CD8-positive, alpha-beta memory T cell (primary cell): ENCODE data around the gene P2RY1. TPM values are rescaled to one million over a fixed set of nuclear protein-coding genes. Genes with fewer than 3 reads are reported as not detected.
A peak's percentile ranks its signal among the peaks of the same experiment; 100 is the strongest.

Source experiments
- CTCF ChIA-PET: fragments of 350-600 bp; sonication (Branson Sonifier 250); formaldehyde crosslinking; loops from one replicate; lab custom pipeline; 2021; ENCODE audit warnings: antibody characterized with exemption; lab: Charles Lee
- POLR2A ChIA-PET: fragments of 350-600 bp; sonication (Branson Sonifier 250); formaldehyde crosslinking; loops from one replicate; lab custom pipeline; 2021; ENCODE audit warnings: antibody characterized with exemption; lab: Charles Lee
- DNase-seq, 5 donors: peaks; one replicate each; pipeline versions ENCODE4 v3.0.0 to v3.0.0-alpha.2; 2020 to 2022; ENCODE audit warnings: mixed read lengths in 1 of 5
- H3K27ac ChIP-seq: one replicate; pipeline ENCODE4 v1.7.0; 2013; ENCODE audit warnings: low read depth, mild to moderate bottlenecking, low read length, moderate library complexity
- H3K27me3 ChIP-seq: 2 replicates; pipeline ENCODE4 v1.7.0; 2013; ENCODE audit warnings: low read length, mild to moderate bottlenecking; ENCODE audit not compliant: insufficient read depth, poor library complexity, severe bottlenecking
- H3K36me3 ChIP-seq: 2 replicates; pipeline ENCODE4 v1.7.0; 2013; ENCODE audit warnings: mild to moderate bottlenecking, low read length, moderate library complexity; ENCODE audit not compliant: insufficient read depth
- H3K4me1 ChIP-seq: 2 replicates; pipeline ENCODE4 v1.7.0; 2013; ENCODE audit warnings: mild to moderate bottlenecking, low read length, moderate library complexity; ENCODE audit not compliant: insufficient read depth
- H3K4me3 ChIP-seq: 2 replicates; pipeline ENCODE4 v1.7.0; 2013; ENCODE audit warnings: mild to moderate bottlenecking, low read length
- H3K9me3 ChIP-seq: 2 replicates; pipeline ENCODE4 v1.7.0; 2013; ENCODE audit warnings: mild to moderate bottlenecking, low read length
- H3K27ac Mint-ChIP-seq, 8 donors: one replicate each; pipeline ENCODE4 v1.8.0; 2020 to 2021; ENCODE audit warnings: mixed read lengths in 8 of 8, mild to moderate bottlenecking in 6 of 8, inconsistent platforms in 3 of 8, moderate library complexity in 3 of 8
- H3K27me3 Mint-ChIP-seq, 2 donors: one replicate each; pipeline ENCODE4 v1.8.0; 2020 to 2021; ENCODE audit warnings: mixed read lengths in 2 of 2, mild to moderate bottlenecking in 1 of 2, moderate library complexity in 1 of 2
- H3K36me3 Mint-ChIP-seq, 3 donors: one replicate each; pipeline ENCODE4 v1.8.0; 2020 to 2021; ENCODE audit warnings: mixed read lengths in 3 of 3, inconsistent platforms in 1 of 3, mild to moderate bottlenecking in 1 of 3
- H3K4me1 Mint-ChIP-seq, 3 donors: one replicate each; pipeline ENCODE4 v1.8.0; 2020 to 2021; ENCODE audit warnings: mixed read lengths in 3 of 3, inconsistent platforms in 1 of 3, mild to moderate bottlenecking in 1 of 3
- H3K4me3 Mint-ChIP-seq, 7 donors: one replicate each; pipeline ENCODE4 v1.8.0; 2020 to 2021; ENCODE audit warnings: mixed read lengths in 7 of 7, mild to moderate bottlenecking in 6 of 7, moderate library complexity in 4 of 7, inconsistent platforms in 2 of 7
- H3K9me3 Mint-ChIP-seq, 5 donors: one replicate each; pipeline ENCODE4 v1.8.0; 2020 to 2022; ENCODE audit warnings: mixed read lengths in 5 of 5, mild to moderate bottlenecking in 3 of 5, moderate library complexity in 2 of 5, inconsistent platforms in 1 of 5
- polyA plus RNA-seq: library from polyadenylated mRNA; unstranded; fragments of 300-500 nt; fragmentation: Illumina TruSeq; gene quantifications from one replicate; pipeline ENCODE4 v1.2.3, GENCODE V29; 2021
- total RNA-seq, 2 experiments: library from RNA; stranded (reverse); gene quantifications; one replicate each; pipeline ENCODE4 v1.2.3, GENCODE V29; 2021

Gene P2RY1
- under 1 TPM; 0.16 to 0.18 TPM for total RNA-seq
- not detected for polyA plus RNA-seq

- Histone ChIP-seq H3K4me1 (no peaks in the 10 kb centered on the region), H3K36me3 (no peaks in the 10 kb centered on the region), H3K9me3 (no peaks in the 10 kb centered on the region), H3K27me3 (no peaks in the 10 kb centered on the region), H3K27ac (peak within 1 kb of the TSS; percentile 51), H3K4me3 (no peak within 1 kb of the TSS)
- Mint-ChIP-seq H3K4me1 (peaks cover 9 to 21% (median 11%) of the 10 kb centered on the region in 3 donors), H3K36me3 (no peaks in the 10 kb centered on the region), H3K4me3 (peak within 1 kb of the TSS in 6 of 7 donors; percentile 49 to 76 (median 60)), H3K27me3 (peaks cover 22 to 39% of the 10 kb centered on the region in 2 donors), H3K27ac (no peak within 1 kb of the TSS), H3K9me3 (peaks cover 0 to 5% (median 2%) of the 10 kb centered on the region in 5 donors)
- ChIA-PET CTCF (no interaction called here), POLR2A (no interaction called here)
- DNase-seq, result no peak
Observed at GRCh38 chr3:152834776-152835600, at the start of gene P2RY1. TSS of gene P2RY1 (plus strand) at chr3:152835131. CDS start at chr3:152835783, 652 bp downstream.

- H3K4me1 Mint-ChIP-seq, result no peaks in the 10 kb centered on the region
- H3K27ac ChIP-seq, result no peak overlapping the region
- H3K4me3 Mint-ChIP-seq, result no peak overlapping the region
- H3K36me3 Mint-ChIP-seq, result no peaks in the 10 kb centered on the region
- H3K9me3 ChIP-seq, result no peaks in the 10 kb centered on the region
- H3K27ac Mint-ChIP-seq, result no peak overlapping the region
- DNase-seq, result no peak
- no peaks in the 10 kb centered on the region for H3K36me3 ChIP-seq
- no peaks in the 10 kb centered on the region for H3K4me1 ChIP-seq
- peaks cover 0 to 3% (median 0%) of the 10 kb centered on the region in 5 donors for H3K9me3 Mint-ChIP-seq
- H3K4me3 ChIP-seq, result no peak overlapping the region
- no peaks in the 10 kb centered on the region for H3K27me3 ChIP-seq
- ChIA-PET POLR2A (no interaction called here), CTCF (no interaction called here)
- peaks cover 0 to 4% of the 10 kb centered on the region in 2 donors for H3K27me3 Mint-ChIP-seq
Observed at GRCh38 chr3:152786977-152787681, 47.8 kb upstream of the P2RY1 start.

GRCh38 chr3:152790651-152791387, 44.1 kb upstream of the P2RY1 start:
- H3K4me1 Mint-ChIP-seq, result no peaks in the 10 kb centered on the region
- no peak for DNase-seq
- no peak overlapping the region for H3K27ac Mint-ChIP-seq
- ChIA-PET POLR2A (no interaction called here), CTCF (no interaction called here)
- H3K27me3 ChIP-seq, result no peaks in the 10 kb centered on the region
- H3K4me3 Mint-ChIP-seq, result no peak overlapping the region
- peaks cover 0 to 1% of the 10 kb centered on the region in 2 donors for H3K27me3 Mint-ChIP-seq
- no peak overlapping the region for H3K4me3 ChIP-seq
- peaks cover 0 to 3% (median 0%) of the 10 kb centered on the region in 5 donors for H3K9me3 Mint-ChIP-seq
- H3K36me3 Mint-ChIP-seq, result no peaks in the 10 kb centered on the region
- no peak overlapping the region for H3K27ac ChIP-seq
- no peaks in the 10 kb centered on the region for H3K36me3 ChIP-seq
- H3K9me3 ChIP-seq, result no peaks in the 10 kb centered on the region
- no peaks in the 10 kb centered on the region for H3K4me1 ChIP-seq

GRCh38 chr3:152793969-152794368, 41.0 kb upstream of the P2RY1 start:
- Histone ChIP-seq H3K27me3 (no peaks in the 10 kb centered on the region), H3K4me3 (no peak overlapping the region), H3K27ac (no peak overlapping the region), H3K36me3 (no peaks in the 10 kb centered on the region), H3K9me3 (no peaks in the 10 kb centered on the region), H3K4me1 (no peaks in the 10 kb centered on the region)
- ChIA-PET POLR2A (no interaction called here), CTCF (no interaction called here)
- Mint-ChIP-seq H3K4me1 (no peaks in the 10 kb centered on the region), H3K4me3 (no peak overlapping the region), H3K27ac (no peak overlapping the region), H3K36me3 (no peaks in the 10 kb centered on the region), H3K27me3 (peaks cover 0 to 1% of the 10 kb centered on the region in 2 donors), H3K9me3 (peaks cover 0 to 5% (median 3%) of the 10 kb centered on the region in 5 donors)
- no peak for DNase-seq

GRCh38 chr3:152797751-152798432, 37.0 kb upstream of the P2RY1 start:
- Histone ChIP-seq H3K27ac (no peak overlapping the region), H3K9me3 (no peaks in the 10 kb centered on the region), H3K36me3 (no peaks in the 10 kb centered on the region), H3K4me3 (no peak overlapping the region), H3K4me1 (no peaks in the 10 kb centered on the region), H3K27me3 (no peaks in the 10 kb centered on the region)
- no peak for DNase-seq
- Mint-ChIP-seq H3K4me1 (no peaks in the 10 kb centered on the region), H3K9me3 (peaks cover 0 to 5% (median 3%) of the 10 kb centered on the region in 5 donors), H3K4me3 (no peak overlapping the region), H3K36me3 (no peaks in the 10 kb centered on the region), H3K27me3 (peaks cover 0 to 1% of the 10 kb centered on the region in 2 donors), H3K27ac (no peak overlapping the region)
- ChIA-PET CTCF (no interaction called here), POLR2A (no interaction called here)

GRCh38 chr3:152811974-152812760, 22.8 kb upstream of the P2RY1 start:
- Histone ChIP-seq H3K4me3 (no peak overlapping the region), H3K36me3 (no peaks in the 10 kb centered on the region), H3K27me3 (peaks cover 3% of the 10 kb centered on the region), H3K27ac (no peak overlapping the region), H3K9me3 (no peaks in the 10 kb centered on the region), H3K4me1 (no peaks in the 10 kb centered on the region)
- H3K4me3 Mint-ChIP-seq, result no peak overlapping the region
- peaks cover 0 to 4% (median 2%) of the 10 kb centered on the region in 5 donors for H3K9me3 Mint-ChIP-seq
- ChIA-PET POLR2A (no interaction called here), CTCF (no interaction called here)
- H3K27me3 Mint-ChIP-seq, result peaks cover 0 to 2% of the 10 kb centered on the region in 2 donors
- no peaks in the 10 kb centered on the region for H3K4me1 Mint-ChIP-seq
- H3K36me3 Mint-ChIP-seq, result no peaks in the 10 kb centered on the region
- no peak for DNase-seq
- no peak overlapping the region for H3K27ac Mint-ChIP-seq

GRCh38 chr3:152817400-152817799, 17.5 kb upstream of the P2RY1 start:
- Mint-ChIP-seq H3K27me3 (no peaks in the 10 kb centered on the region), H3K27ac (no peak overlapping the region), H3K4me3 (no peak overlapping the region), H3K9me3 (peaks cover 0 to 3% (median 0%) of the 10 kb centered on the region in 5 donors), H3K36me3 (no peaks in the 10 kb centered on the region), H3K4me1 (no peaks in the 10 kb centered on the region)
- H3K27me3 ChIP-seq, result no peaks in the 10 kb centered on the region
- POLR2A ChIA-PET, result no interaction called here
- H3K27ac ChIP-seq, result no peak overlapping the region
- H3K9me3 ChIP-seq, result no peaks in the 10 kb centered on the region
- no peak for DNase-seq
- CTCF ChIA-PET, result no interaction called here
- H3K4me1 ChIP-seq, result no peaks in the 10 kb centered on the region
- H3K4me3 ChIP-seq, result no peak overlapping the region
- H3K36me3 ChIP-seq, result no peaks in the 10 kb centered on the region
